Erythroblast (primary cell): ENCODE results near the gene NEB.

Experiments
- GATA1 ChIP-seq: IDR thresholded peaks from 2 replicates; pipeline ENCODE4 v1.6.1; 2011; ENCODE audit warnings: low read depth, mild to moderate bottlenecking, control low read depth, low read length, moderate library complexity
- POLR2A ChIP-seq: IDR thresholded peaks from 2 replicates; pipeline ENCODE4 v1.6.1; 2011; ENCODE audit warnings: mild to moderate bottlenecking, low read length

DNA sequence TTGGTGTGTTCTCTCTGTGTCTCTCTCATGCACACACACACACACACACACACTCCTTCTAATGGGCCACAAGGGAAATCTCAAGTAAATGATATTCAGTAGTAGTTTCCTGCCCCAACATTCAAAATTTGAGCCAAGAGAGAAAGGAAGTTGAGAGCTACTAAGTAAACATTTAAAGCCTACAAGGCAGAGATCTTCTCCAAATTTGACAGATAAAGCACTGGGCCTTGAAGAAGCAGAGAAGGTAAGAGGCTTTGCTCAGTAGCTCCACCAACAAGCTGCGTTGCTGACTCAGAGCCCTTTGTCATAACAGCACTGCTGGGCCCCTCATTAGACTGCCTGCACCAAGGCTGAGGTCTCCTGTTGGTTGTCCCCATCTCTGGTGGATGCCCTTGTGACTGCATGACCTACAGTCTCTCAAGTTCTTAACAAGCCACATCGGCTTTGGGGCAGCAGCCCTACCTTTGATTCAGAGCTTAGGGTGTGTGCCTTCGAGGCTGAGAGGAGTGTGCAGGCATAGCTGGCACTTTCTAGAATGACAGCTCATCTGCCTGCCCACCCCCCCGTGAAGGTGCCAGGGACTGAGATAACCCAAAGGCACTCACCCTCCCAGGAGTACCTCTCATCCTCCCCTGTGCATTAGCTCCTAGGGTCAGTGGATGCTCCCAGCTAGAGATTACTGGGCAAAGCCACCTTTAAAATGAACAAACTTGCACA is 32.3 kb upstream of the NEB start:
- TF ChIP-seq POLR2A (no peak), GATA1 (no peak)
